ENCODE results near the gene LRG1.
A peak's percentile ranks its signal among the peaks of the same experiment; 100 is the strongest.

Gene LRG1

GRCh38 chr19:4506449-4507149, 33.2 kb downstream of the LRG1 start:
- peak; percentile 77 for DNase-seq

- DNase-seq = no peak
These were observed 34.0 kb downstream of the LRG1 start for GRCh38 chr19:4505570-4506448.

DNA sequence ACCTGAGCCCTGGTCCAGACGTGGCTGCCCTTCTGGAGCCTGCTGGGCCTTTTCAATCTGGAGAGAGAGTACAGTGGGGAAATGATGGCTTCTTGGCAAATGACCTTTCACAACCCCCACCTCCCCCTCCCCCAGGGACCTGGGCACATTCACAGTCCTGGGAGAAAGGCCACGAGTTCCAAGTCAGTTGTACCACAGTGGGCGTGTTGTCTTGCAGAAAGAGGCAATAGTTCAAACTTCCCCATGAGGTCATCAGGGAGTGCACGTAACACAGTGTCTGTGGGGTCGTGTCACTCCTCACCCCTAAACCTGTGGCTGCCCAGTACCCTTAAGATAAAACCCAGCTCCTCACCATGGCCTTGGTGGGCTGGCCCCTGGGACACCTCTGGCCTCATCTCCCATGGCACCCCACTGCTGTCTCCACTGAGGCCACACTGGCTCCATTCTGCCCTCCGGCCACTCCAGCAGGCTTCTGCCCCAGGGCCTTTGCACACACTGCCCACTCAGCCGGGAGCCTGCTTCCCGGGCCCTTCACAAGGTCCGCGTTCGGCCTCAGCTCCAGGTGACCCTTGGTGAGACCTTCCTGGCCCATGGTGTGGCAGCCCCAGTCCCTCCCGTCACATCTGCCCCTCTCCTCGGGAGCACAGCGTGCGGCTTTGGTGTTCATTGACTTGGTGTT, 34.8 kb downstream of the LRG1 start:
- no peak for DNase-seq

GRCh38 chr19:4504297-4504701, 35.5 kb downstream of the LRG1 start:
- DNase-seq = no peak

GRCh38 chr19:4503825-4504170, 36.0 kb downstream of the LRG1 start:
- no peak for DNase-seq

- no peak for DNase-seq
These were observed 36.6 kb downstream of the LRG1 start for GRCh38 chr19:4503132-4503824.

- no peak for DNase-seq
These were observed 37.3 kb downstream of the LRG1 start for GRCh38 chr19:4502282-4503131.

- DNase-seq = no peak
These were observed 38.1 kb downstream of the LRG1 start for GRCh38 chr19:4501691-4502090.

GRCh38 chr19:4500841-4501591, 38.8 kb downstream of the LRG1 start:
- DNase-seq = no peak

DNA sequence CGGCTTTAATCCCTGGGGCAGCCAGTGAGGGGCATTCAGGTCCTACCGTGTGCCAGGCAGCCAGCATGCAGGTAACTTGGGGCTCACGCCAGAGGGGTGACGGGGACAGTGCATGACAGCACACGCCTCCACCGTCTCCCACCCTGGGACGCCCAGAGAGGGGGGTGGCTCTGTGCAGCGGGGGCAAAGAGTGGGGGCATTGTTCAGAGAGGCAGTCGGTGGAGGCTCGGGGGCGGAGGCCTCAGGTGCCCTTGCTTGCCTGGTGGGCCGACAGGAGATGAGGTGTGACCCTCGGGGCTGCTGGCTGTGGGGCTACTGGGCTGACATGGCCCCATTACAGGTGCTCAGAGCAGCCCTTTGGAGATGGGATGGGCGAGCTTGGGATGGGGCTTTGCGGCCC, 40.0 kb downstream of the LRG1 start:
- no peak for DNase-seq

DNA sequence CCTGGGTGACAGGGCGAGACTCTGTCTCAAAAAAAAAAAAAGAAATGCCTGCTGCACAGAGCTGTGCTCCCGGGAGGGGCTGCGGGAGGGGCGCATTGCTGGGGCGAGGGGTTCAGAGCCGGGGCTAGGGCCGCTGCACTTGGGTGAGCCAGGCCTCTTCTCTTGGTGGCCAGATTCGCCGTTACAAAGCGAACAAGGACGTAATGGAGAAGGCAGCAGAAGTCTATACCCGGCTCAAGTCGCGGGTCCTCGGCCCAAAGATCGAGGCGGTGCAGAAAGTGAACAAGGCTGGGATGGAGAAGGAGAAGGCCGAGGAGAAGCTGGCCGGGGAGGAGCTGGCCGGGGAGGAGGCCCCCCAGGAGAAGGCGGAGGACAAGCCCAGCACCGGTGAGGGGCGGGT, 40.5 kb downstream of the LRG1 start:
- DNase-seq = no peak

DNA sequence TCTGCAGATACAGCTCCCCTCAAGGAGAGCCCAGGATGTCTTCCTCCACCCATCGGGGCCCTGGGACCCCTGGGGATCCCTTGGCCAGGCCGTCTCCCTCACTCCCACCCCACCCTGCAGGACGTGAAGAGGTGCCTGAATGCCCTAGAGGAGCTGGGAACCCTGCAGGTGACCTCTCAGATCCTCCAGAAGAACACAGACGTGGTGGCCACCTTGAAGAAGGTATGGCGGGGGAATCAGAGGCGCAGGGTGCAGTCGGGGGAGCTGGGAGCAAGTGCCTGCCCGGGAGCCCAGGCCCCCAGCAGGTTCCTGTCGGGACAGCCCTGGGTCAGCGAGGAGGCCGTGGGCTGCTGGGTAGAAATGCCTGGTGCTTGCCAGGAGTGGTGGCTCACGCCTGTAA, 41.1 kb downstream of the LRG1 start:
- DNase-seq = no peak

- DNase-seq = no peak
These were observed 42.0 kb downstream of the LRG1 start for GRCh38 chr19:4497770-4498389.

DNA sequence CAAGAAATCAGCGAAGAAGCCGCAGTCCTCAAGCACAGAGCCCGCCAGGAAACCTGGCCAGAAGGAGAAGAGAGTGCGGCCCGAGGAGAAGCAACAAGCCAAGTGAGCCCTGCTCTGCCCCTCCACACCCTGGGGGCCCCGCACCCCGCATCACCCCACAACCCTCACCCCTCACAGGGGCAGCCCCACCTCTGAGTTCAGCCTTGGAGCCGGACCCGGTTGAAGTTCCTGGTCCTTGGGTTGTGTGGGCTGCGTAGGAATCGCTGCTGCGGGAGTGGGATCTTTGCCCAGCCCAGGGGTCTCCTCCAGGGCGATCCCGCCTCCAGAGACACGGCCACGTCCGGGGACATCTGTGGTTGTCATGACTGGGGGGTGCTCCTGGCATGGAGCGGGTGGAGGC, 43.5 kb downstream of the LRG1 start:
- no peak for DNase-seq

DNA sequence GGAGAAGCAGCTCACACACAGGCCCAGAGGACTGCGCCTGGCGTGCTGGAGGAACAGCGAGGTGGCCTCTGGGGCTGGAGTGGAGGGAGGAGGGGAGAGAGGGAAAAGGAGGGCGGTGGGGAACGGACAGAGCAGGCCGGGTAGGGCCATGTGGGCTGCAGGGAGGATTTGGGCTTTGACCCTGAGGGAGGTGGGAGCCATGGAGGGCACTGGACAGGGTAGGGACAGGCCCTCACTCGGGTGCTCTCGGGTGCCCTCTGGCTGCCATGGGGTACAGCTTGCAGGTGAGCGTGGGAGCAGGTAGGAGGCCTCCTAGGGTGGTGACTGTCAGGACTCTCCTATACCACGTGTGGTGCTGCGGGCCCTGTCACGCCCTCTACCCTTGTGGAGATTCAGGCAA, 44.4 kb downstream of the LRG1 start:
- DNase-seq = no peak

GRCh38 chr19:4494691-4495064, 45.2 kb downstream of the LRG1 start:
- DNase-seq = no peak

DNA sequence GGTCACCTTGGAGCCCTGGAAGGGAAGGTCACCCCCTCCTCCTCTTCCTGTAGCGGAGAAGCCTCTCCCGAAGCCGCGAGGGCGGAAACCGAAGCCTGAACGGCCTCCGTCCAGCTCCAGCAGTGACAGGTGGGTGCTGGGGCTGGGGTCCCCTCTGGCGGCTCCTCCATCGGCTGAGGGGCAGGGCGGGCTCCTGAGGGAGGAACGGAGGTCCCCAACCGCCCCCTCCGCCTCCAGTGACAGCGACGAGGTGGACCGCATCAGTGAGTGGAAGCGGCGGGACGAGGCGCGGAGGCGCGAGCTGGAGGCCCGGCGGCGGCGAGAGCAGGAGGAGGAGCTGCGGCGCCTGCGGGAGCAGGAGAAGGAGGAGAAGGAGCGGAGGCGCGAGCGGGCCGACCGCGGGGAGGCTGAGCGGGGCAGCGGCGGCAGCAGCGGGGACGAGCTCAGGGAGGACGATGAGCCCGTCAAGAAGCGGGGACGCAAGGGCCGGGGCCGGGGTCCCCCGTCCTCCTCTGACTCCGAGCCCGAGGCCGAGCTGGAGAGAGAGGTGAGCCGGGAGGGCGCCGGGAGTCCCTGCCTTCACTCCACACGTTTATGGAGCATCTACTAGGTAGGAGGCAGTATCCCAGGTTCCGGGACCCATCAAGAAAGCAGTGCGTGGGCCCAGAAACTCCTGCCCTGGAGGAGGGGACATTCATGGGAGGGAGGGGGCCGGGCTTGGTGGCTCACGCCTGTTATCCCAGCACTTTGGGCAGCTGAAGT, 45.7 kb downstream of the LRG1 start:
- DNase-seq = no peak

DNA sequence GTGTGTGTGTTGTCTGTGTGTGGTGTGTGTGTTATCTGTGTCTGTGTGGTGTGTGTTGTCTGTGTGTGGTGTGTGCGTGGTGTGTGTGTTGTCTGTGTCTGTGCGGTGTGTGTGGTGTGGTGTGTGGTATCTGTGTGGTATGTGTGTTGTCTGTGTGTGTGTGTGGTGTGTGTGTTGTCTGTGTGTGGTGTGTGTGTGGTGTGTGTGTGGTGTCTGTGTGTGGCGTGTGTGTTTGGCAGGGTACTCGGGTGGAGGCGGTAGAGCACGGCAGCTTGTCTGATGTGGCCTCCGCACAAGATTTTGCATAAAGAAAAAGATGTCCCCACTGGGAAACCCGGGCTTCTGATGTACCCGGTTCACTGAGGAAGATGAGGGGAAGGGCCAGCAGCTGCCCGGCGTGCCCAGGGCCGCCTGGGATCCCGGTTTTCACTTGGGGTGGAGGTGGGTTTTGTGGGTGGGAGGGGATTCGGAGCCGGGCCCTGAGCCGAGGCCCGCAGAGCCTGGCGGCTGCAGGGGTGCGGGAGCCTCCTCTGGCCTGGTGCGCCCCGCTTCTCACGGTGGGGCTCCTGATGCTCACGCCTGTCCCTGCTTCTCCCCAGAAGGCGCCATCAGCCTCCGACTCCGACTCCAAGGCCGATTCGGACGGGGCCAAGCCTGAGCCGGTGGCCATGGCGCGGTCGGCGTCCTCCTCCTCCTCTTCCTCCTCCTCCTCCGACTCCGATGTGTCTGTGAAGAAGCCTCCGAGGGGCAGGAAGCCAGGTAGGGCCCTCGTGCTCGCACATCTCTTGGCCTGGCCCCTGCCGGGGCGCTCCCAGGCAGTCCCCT, 46.5 kb downstream of the LRG1 start:
- DNase-seq = no peak

- no peak for DNase-seq
These were observed 47.3 kb downstream of the LRG1 start for GRCh38 chr19:4492337-4493103.
